HCT116 (cell line): ENCODE results near the gene CIT. TPM values are rescaled to one million over a fixed set of nuclear protein-coding genes. Genes with fewer than 3 reads are reported as not detected.

Source experiments
- ATAC-seq: fragments of 200-7000 bp; cut with Tn5 transposase; 2 replicates; pipeline ENCODE4 v1.9.1; 2020; ENCODE audit warnings: mild to moderate bottlenecking, moderate library complexity
- BruUV-seq: library from RNA; stranded (reverse); fragments of 400-500 nt; replicated peaks from 2 replicates; lab custom pipeline; 2021; lab: Mats Ljungman, UMichigan
- CTCF ChIA-PET: fragments of 300-600 bp; sonication (Branson Sonifier 250); formaldehyde crosslinking; loops from one replicate; lab custom pipeline; 2021; ENCODE audit warnings: antibody characterized with exemption; lab: Charles Lee
- POLR2A ChIA-PET: fragments of 300-600, 350-600 bp; sonication (Branson Sonifier 250); formaldehyde crosslinking; loops from one replicate; lab custom pipeline; 2021; ENCODE audit warnings: antibody characterized with exemption; lab: Charles Lee
- RAD21 ChIA-PET, 2 experiments: fragments of 300-600 bp; sonication (Branson Sonifier 250); formaldehyde crosslinking; loops; one replicate each; lab custom pipeline; 2023; ENCODE audit warnings: low total read pairs in 2 of 2; ENCODE audit not compliant: uncharacterized antibody in 2 of 2, unreplicated experiment in 2 of 2, low non-redundant PET in 1 of 2; lab: Charles Lee
- DNase-seq: peaks from one replicate; pipeline ENCODE4 v3.0.0-alpha.2; 2010; ENCODE audit warnings: low read depth, low spot score
- H2AFZ ChIP-seq: fragments of 200-600 bp; shearing (Covaris generic), sonication (generic); 2 replicates; pipeline ENCODE4 v1.6.1; 2017; ENCODE audit warnings: low read depth, mixed run types, mixed read lengths, antibody characterized with exemption, low read length; ENCODE audit not compliant: poor library complexity, severe bottlenecking
- H3K27ac ChIP-seq: 2 replicates; pipeline ENCODE4 v1.5.1; 2012; ENCODE audit warnings: low read depth, low read length
- H3K27me3 ChIP-seq: fragments of 200-600 bp; sonication (generic); 2 replicates; pipeline ENCODE4 v1.6.1; 2016; ENCODE audit warnings: mixed run types, low read length, mixed read lengths; ENCODE audit not compliant: insufficient read depth
- H3K36me3 ChIP-seq, 2 experiments: fragments of 200-500 bp in 1 of 2; fragments of 200-600 bp in 1 of 2; sonication (Bioruptor generic) in 1 of 2; sonication (generic) in 1 of 2; 2 replicates each; pipeline versions ENCODE4 v1.5.1 to v1.6.1; 2014 to 2016; ENCODE audit warnings: low read length in 2 of 2, inconsistent platforms in 1 of 2, mixed read lengths in 1 of 2, mixed run types in 1 of 2; ENCODE audit not compliant: insufficient read depth in 2 of 2, control insufficient read depth in 1 of 2
- H3K4me1 ChIP-seq, 2 experiments: fragments of 200-600 bp in 1 of 2; sonication (generic) in 1 of 2; 2 replicates each; pipeline versions ENCODE4 v1.5.1 to v1.6.1; 2012 to 2017; ENCODE audit warnings: low read length in 2 of 2, inconsistent platforms in 1 of 2, mild to moderate bottlenecking in 1 of 2, mixed read lengths in 1 of 2, mixed run types in 1 of 2, moderate library complexity in 1 of 2; ENCODE audit not compliant: insufficient read depth in 2 of 2, control insufficient read depth in 1 of 2
- H3K4me2 ChIP-seq: fragments of 200-600 bp; sonication (generic); 2 replicates; pipeline ENCODE4 v1.6.1; 2017; ENCODE audit warnings: mixed run types, low read length, mixed read lengths
- H3K4me3 ChIP-seq, 2 experiments: fragments of 200-600 bp in 1 of 2; sonication (generic) in 1 of 2; replicated peaks in 1 of 2; 2 replicates each; pipeline ENCODE4 v1.5.1; 2011 to 2016; ENCODE audit warnings: low read length in 2 of 2, control low read depth in 1 of 2, low read depth in 1 of 2, mild to moderate bottlenecking in 1 of 2, mixed read lengths in 1 of 2, mixed run types in 1 of 2
- H3K79me2 ChIP-seq: fragments of 200-600 bp; sonication (generic); 2 replicates; pipeline ENCODE4 v1.6.1; 2017; ENCODE audit warnings: mild to moderate bottlenecking, mixed run types, low read length, moderate library complexity, mixed read lengths; ENCODE audit not compliant: insufficient read depth
- H3K9ac ChIP-seq: fragments of 200-600 bp; sonication (generic); 2 replicates; pipeline ENCODE4 v1.6.1; 2016; ENCODE audit warnings: low read length, mixed read lengths
- H3K9me2 ChIP-seq: fragments of 200-600 bp; sonication (generic), shearing (Covaris generic); 2 replicates; pipeline ENCODE4 v1.6.1; 2017; ENCODE audit warnings: mixed run types, mild to moderate bottlenecking, moderate library complexity; ENCODE audit not compliant: insufficient read depth
- H3K9me3 ChIP-seq, 2 experiments: fragments of 200-500 bp in 1 of 2; fragments of 200-600 bp in 1 of 2; sonication (Bioruptor generic) in 1 of 2; sonication (generic) in 1 of 2; 2 replicates each; pipeline ENCODE4 v1.6.1; 2014 to 2017; ENCODE audit warnings: low read length in 2 of 2, mixed read lengths in 2 of 2, inconsistent platforms in 1 of 2, low read depth in 1 of 2, mild to moderate bottlenecking in 1 of 2, mixed run types in 1 of 2, moderate library complexity in 1 of 2; ENCODE audit not compliant: control insufficient read depth in 1 of 2, insufficient read depth in 1 of 2
- H4K20me1 ChIP-seq: fragments of 200-600 bp; sonication (generic), shearing (Covaris generic); 2 replicates; pipeline ENCODE4 v1.6.1; 2017; ENCODE audit warnings: mixed run types, mild to moderate bottlenecking, moderate library complexity; ENCODE audit not compliant: insufficient read depth
- CBX3 ChIP-seq: IDR thresholded peaks from 2 replicates; pipeline ENCODE4 v1.6.1; 2012; ENCODE audit warnings: low read depth
- EGR1 ChIP-seq: IDR thresholded peaks from 2 replicates; pipeline ENCODE4 v1.6.1; 2012; ENCODE audit warnings: low read depth
- FOSL1 ChIP-seq: IDR thresholded peaks from 2 replicates; pipeline ENCODE4 v1.6.1; 2012; ENCODE audit warnings: low read depth
- POLR2A ChIP-seq: IDR thresholded peaks from 2 replicates; pipeline ENCODE4 v1.7.0; 2011; ENCODE audit warnings: borderline replicate concordance; ENCODE audit not compliant: insufficient read depth, insufficient read length; ENCODE audit errors: extremely low read depth
- SIN3A ChIP-seq: IDR thresholded peaks from 2 replicates; pipeline ENCODE4 v1.6.1; 2012; ENCODE audit warnings: low read depth
- ZNF274 ChIP-seq: fragments of 200-500 bp; sonication (Bioruptor generic); IDR thresholded peaks from 2 replicates; pipeline ENCODE4 v1.6.1; 2014; ENCODE audit warnings: mild to moderate bottlenecking, low read depth, low read length, inconsistent platforms
- intact Hi-C: fragments of 100-400 bp; cut with micrococcal nuclease; formaldehyde crosslinking; loops from 2 replicates; pipeline ENCODE4 v1.10.0; 2022
- total RNA-seq: library from RNA; stranded (reverse); gene quantifications from one replicate; pipeline ENCODE4 v1.2.1, GENCODE V29; 2021; ENCODE audit not compliant: unreplicated experiment
- TF ChIP-seq, protein P1 (sequence below): IDR thresholded peaks from 2 replicates; pipeline ENCODE4 v1.6.1; 2012; ENCODE audit warnings: low read depth
- TF ChIP-seq, protein P2 (sequence below): IDR thresholded peaks from 2 replicates; pipeline ENCODE4 v1.6.1; 2012

Gene CIT
- total RNA-seq, 1 experiment from 2014 or later: 54.2 TPM

- H3K27ac ChIP-seq: no peak overlapping the region
- ChIA-PET CTCF (interaction anchor here (1.5 kb wide), 1 partner anchor 8 kb away, joined by 3 read pairs; no protein-coding TSS in a partner anchor), RAD21 (no interaction called here), POLR2A (interaction anchor here (0.6 kb wide), 1 partner anchor 503 kb away, joined by 4 read pairs; the partner anchor contains the start of gene RNU4-2)
- no peaks in the 10 kb centered on the region for H4K20me1 ChIP-seq
- peaks cover 0 to 7% of the 10 kb centered on the region in 2 experiments; a peak in 2 of 4 replicates for H3K36me3 ChIP-seq
- ATAC-seq: no peak
- H3K4me1 ChIP-seq: no peaks in the 10 kb centered on the region
- intact Hi-C loops: no loop called here
- no peak overlapping the region for H3K9ac ChIP-seq
- BruUV-seq: no TSS peak
- H3K4me3 ChIP-seq: no peak overlapping the region
- no peak overlapping the region for H3K4me2 ChIP-seq
- H2AFZ ChIP-seq: no peak overlapping the region
- H3K9me3 ChIP-seq: no peaks in the 10 kb centered on the region
- H3K9me2 ChIP-seq: no peaks in the 10 kb centered on the region
- no peak for DNase-seq
- no peak for TF ChIP-seq ZNF274
- no peak for TF ChIP-seq POLR2A
- no peak for TF ChIP-seq EGR1
- no peak for TF ChIP-seq FOSL1
- TF ChIP-seq, protein P1, sequence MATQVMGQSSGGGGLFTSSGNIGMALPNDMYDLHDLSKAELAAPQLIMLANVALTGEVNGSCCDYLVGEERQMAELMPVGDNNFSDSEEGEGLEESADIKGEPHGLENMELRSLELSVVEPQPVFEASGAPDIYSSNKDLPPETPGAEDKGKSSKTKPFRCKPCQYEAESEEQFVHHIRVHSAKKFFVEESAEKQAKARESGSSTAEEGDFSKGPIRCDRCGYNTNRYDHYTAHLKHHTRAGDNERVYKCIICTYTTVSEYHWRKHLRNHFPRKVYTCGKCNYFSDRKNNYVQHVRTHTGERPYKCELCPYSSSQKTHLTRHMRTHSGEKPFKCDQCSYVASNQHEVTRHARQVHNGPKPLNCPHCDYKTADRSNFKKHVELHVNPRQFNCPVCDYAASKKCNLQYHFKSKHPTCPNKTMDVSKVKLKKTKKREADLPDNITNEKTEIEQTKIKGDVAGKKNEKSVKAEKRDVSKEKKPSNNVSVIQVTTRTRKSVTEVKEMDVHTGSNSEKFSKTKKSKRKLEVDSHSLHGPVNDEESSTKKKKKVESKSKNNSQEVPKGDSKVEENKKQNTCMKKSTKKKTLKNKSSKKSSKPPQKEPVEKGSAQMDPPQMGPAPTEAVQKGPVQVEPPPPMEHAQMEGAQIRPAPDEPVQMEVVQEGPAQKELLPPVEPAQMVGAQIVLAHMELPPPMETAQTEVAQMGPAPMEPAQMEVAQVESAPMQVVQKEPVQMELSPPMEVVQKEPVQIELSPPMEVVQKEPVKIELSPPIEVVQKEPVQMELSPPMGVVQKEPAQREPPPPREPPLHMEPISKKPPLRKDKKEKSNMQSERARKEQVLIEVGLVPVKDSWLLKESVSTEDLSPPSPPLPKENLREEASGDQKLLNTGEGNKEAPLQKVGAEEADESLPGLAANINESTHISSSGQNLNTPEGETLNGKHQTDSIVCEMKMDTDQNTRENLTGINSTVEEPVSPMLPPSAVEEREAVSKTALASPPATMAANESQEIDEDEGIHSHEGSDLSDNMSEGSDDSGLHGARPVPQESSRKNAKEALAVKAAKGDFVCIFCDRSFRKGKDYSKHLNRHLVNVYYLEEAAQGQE: no peak
- TF ChIP-seq, protein P2, sequence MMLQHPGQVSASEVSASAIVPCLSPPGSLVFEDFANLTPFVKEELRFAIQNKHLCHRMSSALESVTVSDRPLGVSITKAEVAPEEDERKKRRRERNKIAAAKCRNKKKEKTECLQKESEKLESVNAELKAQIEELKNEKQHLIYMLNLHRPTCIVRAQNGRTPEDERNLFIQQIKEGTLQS: no peak
- no peak for TF ChIP-seq CBX3
- TF ChIP-seq SIN3A: no peak
- TF ChIP-seq, all 23 proteins: peak for 0
- H3K79me2 ChIP-seq: peaks cover 13% of the 10 kb centered on the region
- H3K27me3 ChIP-seq: no peaks in the 10 kb centered on the region
Observed at GRCh38 chr12:119788786-119789185, 88.3 kb downstream of the CIT start.
